NT2/D1 (cell line): Measurements from ENCODE around the gene TMX1.

Experiments used
- SUZ12 ChIP-seq: IDR thresholded peaks from 2 replicates; pipeline ENCODE4 v1.6.1; 2011; ENCODE audit not compliant: insufficient read length, insufficient read depth; ENCODE audit errors: extremely low read depth
- YY1 ChIP-seq: IDR thresholded peaks from 2 replicates; pipeline ENCODE4 v1.6.1; 2011; ENCODE audit not compliant: insufficient read length, insufficient read depth
- ZNF274 ChIP-seq: IDR thresholded peaks from 2 replicates; pipeline ENCODE4 v1.6.1; 2011; ENCODE audit warnings: mild to moderate bottlenecking, low read depth, low read length

- TF ChIP-seq SUZ12 = no peak
- TF ChIP-seq ZNF274 = no peak
- no peak for TF ChIP-seq YY1
Observed at GRCh38 chr14:51295646-51296263, 55.7 kb downstream of the TMX1 start.
